ENCODE results near the gene PPP1R3G. TPM values are rescaled to one million over a fixed set of nuclear protein-coding genes. Genes with fewer than 3 reads are reported as not detected.
"Not testable (repeated sequence)": the region's sequence is repeated elsewhere in the genome, so short reads cannot be mapped to it uniquely, and the experiment has no call there.

The PPP1R3G gene
- polyA plus RNA-seq (2012; ENCODE audit: insufficient read depth, insufficient read length), result not detected

- no peak within 1 kb of the TSS for H3K4me3 ChIP-seq (ENCODE audit: low read length)
- no peak for DNase-seq (ENCODE audit: low read depth, low spot score)
Measured at GRCh38 chr6:5084781-5085647, at the start of gene PPP1R3G. PPP1R3G (plus strand) TSS chr6:5085341; CDS start chr6:5085486, 145 bp downstream.

- H3K4me3 ChIP-seq (ENCODE audit: low read length), result no peak overlapping the region
- no peak for DNase-seq (ENCODE audit: low read depth, low spot score)
Measured at GRCh38 chr6:5036269-5036668, 48.9 kb upstream of the PPP1R3G start.

DNA sequence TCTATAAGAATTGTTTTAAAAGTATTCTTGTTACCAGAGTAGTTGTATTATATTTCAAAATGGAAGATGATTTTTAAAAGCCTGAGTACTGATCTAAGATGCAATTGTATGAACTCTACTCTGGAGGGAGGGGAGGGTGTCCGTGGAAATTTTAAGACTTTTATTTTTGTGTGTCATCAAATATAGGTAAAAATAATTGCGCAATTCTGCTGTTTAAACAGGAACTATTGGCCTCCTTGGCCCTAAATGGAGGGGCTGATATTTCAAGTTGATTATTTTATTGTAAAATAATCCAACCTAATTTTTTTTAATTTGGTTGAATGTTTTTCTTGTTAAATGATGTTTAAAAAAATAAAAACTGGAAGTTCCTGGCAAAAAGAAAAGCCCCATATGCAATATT, 43.2 kb upstream of the PPP1R3G start:
- no peak for DNase-seq (ENCODE audit: low read depth, low spot score)
- no peak overlapping the region for H3K4me3 ChIP-seq (ENCODE audit: low read length)

- H3K4me3 ChIP-seq (ENCODE audit: low read length), result no peak overlapping the region
- DNase-seq (ENCODE audit: low read depth, low spot score), result no peak
Measured at GRCh38 chr6:5042436-5042835, 42.7 kb upstream of the PPP1R3G start.

DNA sequence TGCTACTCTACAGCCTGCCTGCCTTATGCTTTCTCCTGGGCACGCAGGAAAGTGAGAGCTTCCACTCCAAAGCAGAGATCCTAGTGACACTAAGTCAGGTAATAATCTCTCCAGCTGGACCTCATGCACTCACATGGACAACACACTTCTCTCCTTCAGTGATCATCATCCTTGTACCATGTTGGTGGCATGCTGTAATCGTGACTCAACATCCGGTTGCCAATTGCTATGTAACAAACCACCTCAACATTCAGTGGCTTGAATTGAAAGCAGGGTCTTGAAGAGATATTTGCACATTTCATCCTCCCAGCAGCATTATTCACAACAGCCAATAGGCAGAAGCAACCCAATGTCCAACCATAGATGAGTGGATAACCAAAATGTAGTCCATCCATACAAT, 40.3 kb upstream of the PPP1R3G start:
- H3K4me3 ChIP-seq (ENCODE audit: low read length), result no peak overlapping the region
- DNase-seq (ENCODE audit: low read depth, low spot score), result no peak

GRCh38 chr6:5045416-5045815, 39.7 kb upstream of the PPP1R3G start:
- H3K4me3 ChIP-seq (ENCODE audit: low read length), result no peak overlapping the region

GRCh38 chr6:5046430-5046829, 38.7 kb upstream of the PPP1R3G start:
- DNase-seq (ENCODE audit: low read depth, low spot score), result no peak
- H3K4me3 ChIP-seq (ENCODE audit: low read length), result no peak overlapping the region

More at GRCh38 chr6:5045416-5045815, 39.7 kb upstream of the PPP1R3G start:
- DNase-seq (ENCODE audit: low read depth, low spot score), result no peak

DNA sequence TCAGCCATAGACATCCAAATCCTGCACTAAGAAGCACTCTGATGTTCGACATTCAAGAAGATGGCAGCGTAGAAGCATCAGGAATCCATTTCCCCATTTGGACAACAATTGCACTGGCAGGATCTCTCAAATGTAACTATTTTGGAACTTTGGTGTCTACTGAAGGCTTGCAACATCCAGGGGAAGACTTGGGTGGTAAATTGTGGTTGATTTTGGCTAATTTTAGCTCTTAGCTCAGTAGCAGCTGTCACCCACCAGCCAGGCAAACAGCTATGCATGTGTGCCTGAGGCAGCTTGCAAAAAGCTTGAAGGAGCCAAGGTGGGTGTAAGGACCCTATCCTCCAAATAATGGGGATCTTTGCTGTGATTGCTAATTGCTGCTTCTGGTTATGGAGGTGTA, 35.1 kb upstream of the PPP1R3G start:
- H3K4me3 ChIP-seq (ENCODE audit: low read length), result no peak overlapping the region
- no peak for DNase-seq (ENCODE audit: low read depth, low spot score)

GRCh38 chr6:5051394-5051793, 33.7 kb upstream of the PPP1R3G start:
- DNase-seq (ENCODE audit: low read depth, low spot score), result no peak
- no peak overlapping the region for H3K4me3 ChIP-seq (ENCODE audit: low read length)

DNA sequence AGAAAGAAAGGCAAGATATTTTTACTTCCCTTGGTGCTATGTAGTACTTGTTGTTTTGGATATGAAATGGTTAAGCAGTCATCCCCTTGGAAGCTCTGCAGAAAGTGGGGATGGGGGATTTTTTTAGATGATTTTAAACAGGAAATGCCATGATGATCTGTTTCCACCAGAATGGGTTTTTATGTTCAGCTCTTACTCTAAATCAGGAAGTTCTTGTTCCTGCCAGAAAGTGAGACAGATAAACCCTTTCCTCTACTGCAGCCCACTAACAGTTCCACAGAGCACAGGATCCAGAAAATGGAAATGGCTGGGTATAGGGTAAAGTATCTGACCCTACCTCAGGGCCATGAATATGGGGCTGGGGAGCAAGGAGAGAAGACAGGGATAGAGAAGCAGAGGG, 32.1 kb upstream of the PPP1R3G start:
- H3K4me3 ChIP-seq (ENCODE audit: low read length), result no peak overlapping the region
- no peak for DNase-seq (ENCODE audit: low read depth, low spot score)

DNA sequence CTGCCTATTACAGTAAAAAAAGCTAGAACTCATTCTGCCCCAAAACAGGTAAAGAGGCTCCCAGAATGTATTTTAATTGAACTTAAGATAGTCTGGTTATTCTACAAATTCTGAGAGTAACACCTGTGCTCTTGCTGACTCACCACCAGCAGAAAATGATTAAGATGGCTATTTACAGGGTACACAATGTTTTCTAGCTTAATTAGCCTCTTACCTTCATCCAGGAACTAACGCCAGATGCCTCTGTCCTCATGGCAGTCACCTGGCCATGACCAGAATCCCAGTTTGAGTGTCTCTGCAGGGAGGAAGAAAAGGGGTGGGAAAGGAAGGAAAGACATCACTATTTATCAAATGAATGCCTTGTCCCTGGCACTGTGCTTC, 31.3 kb upstream of the PPP1R3G start:
- DNase-seq (ENCODE audit: low read depth, low spot score), result no peak
- H3K4me3 ChIP-seq (ENCODE audit: low read length), result no peak overlapping the region

- H3K4me3 ChIP-seq (ENCODE audit: low read length), result no peak overlapping the region
Measured at GRCh38 chr6:5054245-5054873, 30.8 kb upstream of the PPP1R3G start.

GRCh38 chr6:5055118-5055517, 30.0 kb upstream of the PPP1R3G start:
- DNase-seq (ENCODE audit: low read depth, low spot score), result no peak
- H3K4me3 ChIP-seq (ENCODE audit: low read length), result no peak overlapping the region

More at GRCh38 chr6:5054245-5054873, 30.8 kb upstream of the PPP1R3G start:
- DNase-seq (ENCODE audit: low read depth, low spot score), result no peak

- no peak for DNase-seq (ENCODE audit: low read depth, low spot score)
- H3K4me3 ChIP-seq (ENCODE audit: low read length), result no peak overlapping the region
Measured at GRCh38 chr6:5058254-5058653, 26.9 kb upstream of the PPP1R3G start.

- H3K4me3 ChIP-seq (ENCODE audit: low read length), result no peak overlapping the region
- no peak for DNase-seq (ENCODE audit: low read depth, low spot score)
Measured at GRCh38 chr6:5059036-5059896, 25.9 kb upstream of the PPP1R3G start.

- DNase-seq (ENCODE audit: low read depth, low spot score); H3K4me3 ChIP-seq (ENCODE audit: low read length): not testable (repeated sequence)
Measured at GRCh38 chr6:5060439-5060838, 24.7 kb upstream of the PPP1R3G start.

DNA sequence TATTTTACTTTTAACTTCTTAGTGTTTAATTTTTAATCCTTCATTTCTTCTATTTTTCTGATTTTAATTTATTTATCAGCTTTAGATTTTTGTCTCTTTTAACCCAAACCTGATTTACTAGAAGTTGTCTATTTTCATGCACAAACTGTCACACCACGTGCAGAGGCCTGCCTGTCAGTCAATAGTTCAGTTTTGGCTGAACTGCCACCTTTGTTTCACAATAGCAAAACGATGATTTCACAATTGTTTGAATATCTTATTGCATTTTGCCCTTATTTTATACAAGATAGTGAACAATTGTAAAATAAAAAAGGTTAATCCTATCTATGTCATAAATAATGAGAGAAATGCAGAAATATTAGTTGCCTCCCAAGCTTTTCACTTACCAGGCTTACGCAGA, 24.0 kb upstream of the PPP1R3G start:
- DNase-seq (ENCODE audit: low read depth, low spot score), result no peak
- H3K4me3 ChIP-seq (ENCODE audit: low read length), result no peak overlapping the region

DNA sequence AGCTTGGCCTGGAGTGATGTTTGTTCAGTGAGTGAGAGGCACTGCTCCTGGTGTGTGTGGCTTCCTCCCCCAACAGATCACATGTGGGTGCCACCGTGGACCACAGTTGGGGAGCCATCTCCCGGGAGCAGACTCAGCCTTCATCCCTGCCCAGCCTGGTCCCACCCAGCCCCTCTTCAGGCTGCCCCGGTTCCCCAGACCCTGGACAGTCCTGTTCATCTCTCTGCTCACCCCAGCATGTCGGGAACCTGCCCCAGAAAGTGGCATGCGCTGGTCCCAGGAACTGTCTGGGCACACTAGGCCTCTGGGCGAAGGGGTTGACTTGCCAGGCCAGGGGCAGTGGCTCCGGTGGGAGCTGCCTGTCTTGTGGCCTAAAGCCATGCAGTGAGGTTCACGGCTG, 21.5 kb upstream of the PPP1R3G start:
- DNase-seq (ENCODE audit: low read depth, low spot score), result no peak
- H3K4me3 ChIP-seq (ENCODE audit: low read length), result no peak overlapping the region

DNA sequence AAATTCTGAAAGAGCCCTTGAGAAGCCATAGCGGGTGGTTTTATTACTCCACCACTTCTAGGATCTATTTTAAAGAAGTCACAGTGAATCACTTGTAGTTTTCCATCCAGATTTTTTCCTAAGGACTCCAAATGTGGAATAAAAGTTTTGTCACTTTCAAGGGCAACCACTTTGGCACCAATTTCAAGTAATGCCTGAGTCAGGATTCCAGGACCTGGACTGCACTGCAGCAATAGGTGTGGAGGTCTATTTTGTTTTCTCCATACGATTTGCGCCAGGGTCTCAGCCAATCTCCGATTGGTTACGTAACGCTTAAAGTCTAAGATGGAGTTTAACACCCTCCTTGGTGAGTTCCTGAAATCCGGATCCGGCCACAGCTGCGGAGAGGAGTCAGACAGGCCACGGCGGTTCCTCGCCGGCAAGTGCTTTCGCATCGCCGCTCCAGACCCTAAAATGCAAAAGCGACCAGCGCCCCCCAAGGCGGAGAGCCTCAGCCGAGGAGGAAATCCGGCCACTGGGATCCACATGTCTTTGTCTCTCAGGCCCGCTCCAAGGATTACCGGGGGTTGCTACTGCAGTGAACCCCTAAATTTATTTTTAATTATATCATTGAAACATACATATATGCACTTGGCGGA, 18.6 kb upstream of the PPP1R3G start:
- no peak overlapping the region for H3K4me3 ChIP-seq (ENCODE audit: low read length)
- no peak for DNase-seq (ENCODE audit: low read depth, low spot score)
